IMR-90 (cell line): Measurements from ENCODE around the gene B3GNT5.

Experiments
- BHLHE40 ChIP-seq: fragments of 150-350 bp; IDR thresholded peaks from 2 replicates; pipeline ENCODE4 v1.6.1; 2016; ENCODE audit warnings: mild to moderate bottlenecking, low read depth, low read length
- CEBPB ChIP-seq: IDR thresholded peaks from 2 replicates; pipeline ENCODE4 v1.6.1; 2012; ENCODE audit warnings: low read depth, low read length, improper control_type of control experiment
- FOS ChIP-seq: fragments of 150-350 bp; IDR thresholded peaks from 2 replicates; pipeline ENCODE4 v1.6.1; 2016; ENCODE audit warnings: low read depth, low read length
- MAFK ChIP-seq: IDR thresholded peaks from 2 replicates; pipeline ENCODE4 v1.6.1; 2012; ENCODE audit warnings: low read depth, low read length, improper control_type of control experiment
- MXI1 ChIP-seq: IDR thresholded peaks from 2 replicates; pipeline ENCODE4 v1.6.1; 2012; ENCODE audit warnings: low read depth, mild to moderate bottlenecking, low read length, moderate library complexity, borderline replicate concordance
- POLR2A ChIP-seq: IDR thresholded peaks from 2 replicates; pipeline ENCODE4 v1.6.1; 2012; ENCODE audit warnings: mild to moderate bottlenecking, low read depth, low read length
- RAD21 ChIP-seq: IDR thresholded peaks from 2 replicates; pipeline ENCODE4 v1.6.1; 2012; ENCODE audit warnings: low read length, improper control_type of control experiment
- RCOR1 ChIP-seq: IDR thresholded peaks from 2 replicates; pipeline ENCODE4 v1.6.1; 2012; ENCODE audit warnings: mild to moderate bottlenecking, low read length, improper control_type of control experiment; ENCODE audit not compliant: insufficient replicate concordance
- RFX5 ChIP-seq: IDR thresholded peaks from 2 replicates; pipeline ENCODE4 v1.8.0; 2012; ENCODE audit warnings: low read depth, mild to moderate bottlenecking, low read length, moderate library complexity
- SMC3 ChIP-seq: fragments of 150-350 bp; IDR thresholded peaks from 2 replicates; pipeline ENCODE4 v1.6.1; 2016; ENCODE audit warnings: low read depth, mild to moderate bottlenecking, antibody characterized with exemption, low read length, moderate library complexity
- TF ChIP-seq, protein P1 (sequence below): conservative IDR thresholded peaks from 2 replicates; pipeline ENCODE4 v1.5.1; 2012; ENCODE audit warnings: mild to moderate bottlenecking, low read depth, low read length, improper control_type of control experiment

GRCh38 chr3:183293966-183294365, 40.9 kb downstream of the B3GNT5 start:
- TF ChIP-seq RCOR1 = no peak
- no peak for TF ChIP-seq RAD21
- TF ChIP-seq, protein P1, sequence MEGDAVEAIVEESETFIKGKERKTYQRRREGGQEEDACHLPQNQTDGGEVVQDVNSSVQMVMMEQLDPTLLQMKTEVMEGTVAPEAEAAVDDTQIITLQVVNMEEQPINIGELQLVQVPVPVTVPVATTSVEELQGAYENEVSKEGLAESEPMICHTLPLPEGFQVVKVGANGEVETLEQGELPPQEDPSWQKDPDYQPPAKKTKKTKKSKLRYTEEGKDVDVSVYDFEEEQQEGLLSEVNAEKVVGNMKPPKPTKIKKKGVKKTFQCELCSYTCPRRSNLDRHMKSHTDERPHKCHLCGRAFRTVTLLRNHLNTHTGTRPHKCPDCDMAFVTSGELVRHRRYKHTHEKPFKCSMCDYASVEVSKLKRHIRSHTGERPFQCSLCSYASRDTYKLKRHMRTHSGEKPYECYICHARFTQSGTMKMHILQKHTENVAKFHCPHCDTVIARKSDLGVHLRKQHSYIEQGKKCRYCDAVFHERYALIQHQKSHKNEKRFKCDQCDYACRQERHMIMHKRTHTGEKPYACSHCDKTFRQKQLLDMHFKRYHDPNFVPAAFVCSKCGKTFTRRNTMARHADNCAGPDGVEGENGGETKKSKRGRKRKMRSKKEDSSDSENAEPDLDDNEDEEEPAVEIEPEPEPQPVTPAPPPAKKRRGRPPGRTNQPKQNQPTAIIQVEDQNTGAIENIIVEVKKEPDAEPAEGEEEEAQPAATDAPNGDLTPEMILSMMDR = no peak
- no peak for TF ChIP-seq BHLHE40
- TF ChIP-seq POLR2A = no peak
- TF ChIP-seq CEBPB = no peak
- TF ChIP-seq SMC3 = no peak
- no peak for TF ChIP-seq MAFK
- TF ChIP-seq FOS = no peak
- no peak for TF ChIP-seq MXI1
- no peak for TF ChIP-seq RFX5
